Measurements from ENCODE around the gene PRDX5.
A peak's percentile ranks its signal among the peaks of the same experiment; 100 is the strongest.

The PRDX5 gene

DNA sequence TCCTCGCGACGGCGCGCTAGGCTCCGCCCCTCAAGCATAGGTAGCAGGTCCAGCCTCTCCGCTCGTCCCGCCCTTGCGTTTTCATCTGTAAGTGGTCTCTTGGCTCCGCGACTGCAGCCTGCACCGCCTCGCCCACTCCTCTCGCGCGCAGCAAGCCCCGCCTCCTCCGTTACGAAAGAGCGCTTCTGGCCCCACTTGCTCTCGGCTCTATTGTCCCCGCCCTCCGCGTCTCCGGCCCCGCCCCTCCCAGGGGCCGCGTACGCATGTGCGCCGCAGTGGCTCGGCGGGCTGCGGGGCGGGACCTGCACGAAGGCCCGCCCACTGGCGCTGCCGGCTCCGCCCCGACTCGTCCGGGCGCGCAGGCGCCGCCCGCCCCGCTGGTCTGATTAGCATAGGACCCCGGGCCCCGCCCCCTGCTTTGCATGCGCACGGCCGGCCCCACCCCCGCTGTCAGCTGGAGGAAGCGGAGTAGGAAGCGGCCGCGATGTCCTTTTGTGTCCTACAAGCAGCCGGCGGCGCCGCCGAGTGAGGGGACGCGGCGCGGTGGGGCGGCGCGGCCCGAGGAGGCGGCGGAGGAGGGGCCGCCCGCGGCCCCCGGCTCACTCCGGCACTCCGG lies 12.7 kb upstream of the PRDX5 start, which contains the start of gene ESRRA:
ESRRA (plus strand) TSS at position 450 of the 616 bp plus-strand sequence. CDS start 1,656 bp downstream, outside the sequence.
- H4K20me1 ChIP-seq (ENCODE audit: insufficient read depth, low read length) = no peaks in the 10 kb centered on the region
- H3K4me2 ChIP-seq (ENCODE audit: low read length) = peak within 1 kb of the TSS; percentile 94
- no peaks in the 10 kb centered on the region for H3K9me3 ChIP-seq (ENCODE audit: low read length)
- peak within 1 kb of the TSS; percentile 77 for H3K4me3 ChIP-seq (ENCODE audit: low read depth, low read length, poor library complexity, severe bottlenecking)
- H3F3A ChIP-seq (ENCODE audit: insufficient read depth, low read length) = no peaks in the 10 kb centered on the region
- peak within 1 kb of the TSS; percentile 95 for H3K27ac ChIP-seq (ENCODE audit: low read depth, low read length, poor library complexity, severe bottlenecking)
- peaks cover 9% of the 10 kb centered on the region; the same call in 1 of the 2 replicates for H3K36me3 ChIP-seq (ENCODE audit: insufficient read depth, low read length)
- H3K9ac ChIP-seq (ENCODE audit: low read length) = peak within 1 kb of the TSS; percentile 95
- peaks cover 10% of the 10 kb centered on the region for H3K79me2 ChIP-seq (ENCODE audit: insufficient read depth, low read length)
- TF ChIP-seq EZH2 (IDR thresholded peaks at IDR 0.05; ENCODE audit: borderline replicate concordance, low read length) = no peak
- TF ChIP-seq, protein P1, sequence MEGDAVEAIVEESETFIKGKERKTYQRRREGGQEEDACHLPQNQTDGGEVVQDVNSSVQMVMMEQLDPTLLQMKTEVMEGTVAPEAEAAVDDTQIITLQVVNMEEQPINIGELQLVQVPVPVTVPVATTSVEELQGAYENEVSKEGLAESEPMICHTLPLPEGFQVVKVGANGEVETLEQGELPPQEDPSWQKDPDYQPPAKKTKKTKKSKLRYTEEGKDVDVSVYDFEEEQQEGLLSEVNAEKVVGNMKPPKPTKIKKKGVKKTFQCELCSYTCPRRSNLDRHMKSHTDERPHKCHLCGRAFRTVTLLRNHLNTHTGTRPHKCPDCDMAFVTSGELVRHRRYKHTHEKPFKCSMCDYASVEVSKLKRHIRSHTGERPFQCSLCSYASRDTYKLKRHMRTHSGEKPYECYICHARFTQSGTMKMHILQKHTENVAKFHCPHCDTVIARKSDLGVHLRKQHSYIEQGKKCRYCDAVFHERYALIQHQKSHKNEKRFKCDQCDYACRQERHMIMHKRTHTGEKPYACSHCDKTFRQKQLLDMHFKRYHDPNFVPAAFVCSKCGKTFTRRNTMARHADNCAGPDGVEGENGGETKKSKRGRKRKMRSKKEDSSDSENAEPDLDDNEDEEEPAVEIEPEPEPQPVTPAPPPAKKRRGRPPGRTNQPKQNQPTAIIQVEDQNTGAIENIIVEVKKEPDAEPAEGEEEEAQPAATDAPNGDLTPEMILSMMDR (IDR thresholded peaks at IDR 0.05; ENCODE audit: low read length) = no peak
- peaks cover 27% of the 10 kb centered on the region for H3K4me1 ChIP-seq (ENCODE audit: insufficient read depth, low read length, severe bottlenecking)
- no peaks in the 10 kb centered on the region for H3K9me2 ChIP-seq (ENCODE audit: low read depth, low read length)
- H2AFZ ChIP-seq (ENCODE audit: low read length) = no peak within 1 kb of the TSS
- no peaks in the 10 kb centered on the region; the same call in 1 of the 2 replicates for H3K27me3 ChIP-seq (ENCODE audit: insufficient read depth, low read length)

DNA sequence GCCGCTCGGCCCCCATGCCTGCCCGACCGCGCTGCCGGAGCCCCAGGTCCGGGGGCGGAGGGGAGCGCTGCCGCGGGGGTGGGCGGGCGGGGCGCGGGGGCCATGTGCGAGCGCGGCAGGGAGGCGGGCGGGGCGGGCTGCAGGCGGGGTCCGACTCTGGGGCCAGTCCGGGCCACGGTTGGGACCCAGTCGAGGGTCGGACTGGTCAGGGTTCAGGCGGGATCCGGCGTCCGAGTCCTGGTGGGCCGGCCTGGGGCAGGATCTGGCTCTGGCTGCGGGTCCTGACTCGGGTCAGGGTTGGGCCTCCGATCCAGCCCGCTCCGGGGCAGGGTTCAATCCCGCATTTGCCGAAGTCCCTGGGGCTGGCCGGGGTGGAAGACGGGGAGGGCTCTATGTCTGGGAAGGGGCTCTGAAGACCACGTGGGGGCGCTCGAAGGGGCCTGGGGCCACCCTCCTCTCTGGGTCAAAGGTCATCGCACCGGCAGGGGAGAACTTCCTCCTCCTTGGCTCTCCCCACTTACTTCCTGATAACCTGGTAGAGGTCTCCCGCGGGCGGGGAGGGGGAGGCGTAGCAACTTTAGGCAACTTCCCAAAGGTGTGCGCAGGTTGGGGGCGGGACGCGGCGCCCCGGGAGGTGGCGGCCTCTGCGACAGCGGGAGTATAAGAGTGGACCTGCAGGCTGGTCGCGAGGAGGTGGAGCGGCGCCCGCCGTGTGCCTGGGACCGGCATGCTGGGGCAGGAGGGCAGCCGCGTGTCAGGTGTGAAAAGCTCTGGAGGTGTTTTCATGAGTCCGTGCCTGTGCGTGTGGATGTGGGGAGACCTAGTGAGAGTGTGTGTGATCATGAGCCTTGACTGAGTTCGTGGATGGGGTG lies 12.0 kb upstream of the PRDX5 start:
- H3F3A ChIP-seq (ENCODE audit: insufficient read depth, low read length) = no peaks in the 10 kb centered on the region
- H3K9me3 ChIP-seq (ENCODE audit: low read length) = no peaks in the 10 kb centered on the region
- H3K36me3 ChIP-seq (ENCODE audit: insufficient read depth, low read length) = peaks cover 14% of the 10 kb centered on the region; the same call in 1 of the 2 replicates
- no peak overlapping the region for H2AFZ ChIP-seq (ENCODE audit: low read length)
- TF ChIP-seq, protein P1 (IDR thresholded peaks at IDR 0.05; ENCODE audit: low read length) = peak; percentile 65
- TF ChIP-seq EZH2 (IDR thresholded peaks at IDR 0.05; ENCODE audit: borderline replicate concordance, low read length) = no peak
- peak overlapping the region; percentile 92 for H3K9ac ChIP-seq (ENCODE audit: low read length)
- H3K27ac ChIP-seq (ENCODE audit: low read depth, low read length, poor library complexity, severe bottlenecking) = peak overlapping the region; percentile 4
- peaks cover 10% of the 10 kb centered on the region for H3K79me2 ChIP-seq (ENCODE audit: insufficient read depth, low read length)
- peaks cover 20% of the 10 kb centered on the region for H3K4me1 ChIP-seq (ENCODE audit: insufficient read depth, low read length, severe bottlenecking)
- H3K4me2 ChIP-seq (ENCODE audit: low read length) = peak overlapping the region; percentile 94
- no peaks in the 10 kb centered on the region for H4K20me1 ChIP-seq (ENCODE audit: insufficient read depth, low read length)
- H3K4me3 ChIP-seq (ENCODE audit: low read depth, low read length, poor library complexity, severe bottlenecking) = peak overlapping the region; percentile 70
- no peaks in the 10 kb centered on the region for H3K27me3 ChIP-seq (ENCODE audit: insufficient read depth, low read length)
- no peaks in the 10 kb centered on the region for H3K9me2 ChIP-seq (ENCODE audit: low read depth, low read length)

DNA sequence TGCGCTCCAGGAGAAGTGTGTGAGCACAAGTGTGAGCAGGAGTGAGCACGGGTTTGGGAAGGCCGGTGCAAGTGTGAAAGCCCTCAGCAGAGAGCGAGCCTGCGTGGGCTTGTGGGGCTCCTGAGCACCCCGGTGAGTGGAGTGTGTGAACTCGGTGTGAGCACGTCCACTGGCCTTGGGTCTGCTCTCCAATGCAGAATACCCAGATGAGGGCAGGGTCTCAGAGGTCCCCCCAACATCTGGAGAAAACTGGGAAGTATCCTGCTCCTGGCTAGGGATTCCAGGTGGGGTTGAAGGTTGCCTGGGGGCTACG lies 11.4 kb upstream of the PRDX5 start:
- Histone ChIP-seq H3K4me3 (ENCODE audit: low read depth, low read length, poor library complexity, severe bottlenecking) (peak overlapping the region; percentile 70), H2AFZ (ENCODE audit: low read length) (no peak overlapping the region), H3K36me3 (ENCODE audit: insufficient read depth, low read length) (peaks cover 16% of the 10 kb centered on the region; the same call in 1 of the 2 replicates), H3K9me3 (ENCODE audit: low read length) (no peaks in the 10 kb centered on the region), H3F3A (ENCODE audit: insufficient read depth, low read length) (no peaks in the 10 kb centered on the region), H3K9ac (ENCODE audit: low read length) (peak overlapping the region; percentile 92), H3K9me2 (ENCODE audit: low read depth, low read length) (no peaks in the 10 kb centered on the region), H4K20me1 (ENCODE audit: insufficient read depth, low read length) (no peaks in the 10 kb centered on the region), H3K4me2 (ENCODE audit: low read length) (peak overlapping the region; percentile 94), H3K4me1 (ENCODE audit: insufficient read depth, low read length, severe bottlenecking) (peaks cover 19% of the 10 kb centered on the region), H3K27ac (ENCODE audit: low read depth, low read length, poor library complexity, severe bottlenecking) (peak overlapping the region; percentile 4), H3K79me2 (ENCODE audit: insufficient read depth, low read length) (peaks cover 10% of the 10 kb centered on the region), H3K27me3 (ENCODE audit: insufficient read depth, low read length) (no peaks in the 10 kb centered on the region)
- TF ChIP-seq, protein P1 (IDR thresholded peaks at IDR 0.05; ENCODE audit: low read length) = no peak
- no peak for TF ChIP-seq EZH2 (IDR thresholded peaks at IDR 0.05; ENCODE audit: borderline replicate concordance, low read length)

Measured in OCI-LY1 (cell line).